Endodermal cell (in vitro differentiated cells): ENCODE data around the gene CLIP2. TPM values are rescaled to one million over a fixed set of nuclear protein-coding genes. Genes with fewer than 3 reads are reported as not detected.

Experiments
- DNase-seq: peaks from one replicate; pipeline ENCODE4 v3.0.0-alpha.2; 2017
- H3K27ac ChIP-seq: 2 replicates; pipeline ENCODE4 v1.5.1; 2013; ENCODE audit warnings: mild to moderate bottlenecking, low read depth, low read length, moderate library complexity
- H3K27me3 ChIP-seq: 2 replicates; pipeline ENCODE4 v1.6.1; 2013; ENCODE audit warnings: mild to moderate bottlenecking, low read length, moderate library complexity; ENCODE audit not compliant: insufficient read depth, control insufficient read depth, poor library complexity, severe bottlenecking
- H3K36me3 ChIP-seq: 2 replicates; pipeline ENCODE4 v1.7.0; 2013; ENCODE audit warnings: mild to moderate bottlenecking, low read length, moderate library complexity; ENCODE audit not compliant: control insufficient read depth, insufficient read depth
- H3K4me1 ChIP-seq: one replicate; pipeline ENCODE4 v1.7.0; 2013; ENCODE audit warnings: low read length; ENCODE audit not compliant: control insufficient read depth, insufficient read depth
- H3K4me3 ChIP-seq: 2 replicates; pipeline ENCODE4 v1.5.1; 2013; ENCODE audit warnings: mild to moderate bottlenecking, low read length, moderate library complexity
- H3K9ac ChIP-seq: 2 replicates; pipeline ENCODE4 v1.6.1; 2013; ENCODE audit warnings: mild to moderate bottlenecking, low read length, moderate library complexity; ENCODE audit not compliant: poor library complexity, severe bottlenecking; ENCODE audit errors: extremely low read depth
- H3K9me3 ChIP-seq: 2 replicates; pipeline ENCODE4 v1.6.1; 2013; ENCODE audit warnings: mild to moderate bottlenecking, low read length, moderate library complexity; ENCODE audit not compliant: control insufficient read depth
- H3K27ac Mint-ChIP-seq: 2 replicates; pipeline ENCODE4 v1.8.0; 2020; ENCODE audit warnings: mixed read lengths
- H3K27me3 Mint-ChIP-seq: 2 replicates; pipeline ENCODE4 v1.8.0; 2021; ENCODE audit warnings: mild to moderate bottlenecking, mixed read lengths; ENCODE audit not compliant: insufficient read depth
- H3K36me3 Mint-ChIP-seq: 2 replicates; pipeline ENCODE4 v1.8.0; 2020; ENCODE audit warnings: low read depth, mixed read lengths
- H3K4me1 Mint-ChIP-seq: 2 replicates; pipeline ENCODE4 v1.8.0; 2020; ENCODE audit warnings: mixed read lengths
- H3K4me3 Mint-ChIP-seq: 2 replicates; pipeline ENCODE4 v1.8.0; 2020; ENCODE audit warnings: mild to moderate bottlenecking, moderate library complexity, mixed read lengths
- H3K9me3 Mint-ChIP-seq: 2 replicates; pipeline ENCODE4 v1.8.0; 2020; ENCODE audit warnings: mild to moderate bottlenecking, mixed read lengths
- WGBS, 2 experiments: methylation state at CpG; one replicate each; pipeline versions ENCODE4 v1.1.5 to v1.1.7; 2013; ENCODE audit warnings: missing lambda C conversion rate in 2 of 2, mixed read lengths in 1 of 2; ENCODE audit not compliant: insufficient coverage in 1 of 2, insufficient read length in 1 of 2; 5-methylcytosine and 5-hydroxymethylcytosine counted together
- total RNA-seq, 2 donors: library from RNA; stranded (reverse); fragmentation: NEBNext Ultra II Directional in 1 of 2; extraction: Animal tissue kit (Norgen Biotek cat#: 25700) in 1 of 2; gene quantifications; 2 replicates in 1 of 2; 3 replicates in 1 of 2; pipeline ENCODE4 v1.2.1, GENCODE V29; 2021
- TF ChIP-seq, protein P1 (sequence below): fragments of 200-600 bp; sonication (generic); conservative IDR thresholded peaks from 2 replicates; pipeline ENCODE4 v1.5.0; 2021; ENCODE audit warnings: antibody characterized with exemption, mild to moderate bottlenecking

CLIP2 gene
- total RNA-seq, 2 donors from 2014 or later: 44.3 to 57.2 TPM

DNA sequence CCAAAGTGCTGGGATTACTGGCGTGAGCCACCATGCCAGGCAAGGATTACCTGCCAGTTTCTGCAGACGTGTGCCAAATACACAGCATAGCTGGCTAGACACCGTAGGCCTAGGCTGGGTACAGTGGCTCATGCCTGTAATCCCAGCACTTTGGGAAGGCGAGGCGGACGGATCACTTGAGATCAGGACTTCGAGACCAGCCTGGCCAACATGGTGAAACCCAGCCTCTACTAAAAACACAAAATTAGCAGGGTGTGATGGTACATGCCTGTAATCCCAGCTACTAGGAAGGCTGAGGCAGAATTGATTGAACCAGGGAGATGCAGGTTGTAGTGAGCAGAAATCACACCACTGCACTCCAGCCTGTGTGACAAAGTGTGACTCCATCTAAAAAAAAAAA lies 35.9 kb upstream of the CLIP2 start:
- H3K9me3 Mint-ChIP-seq: no peaks in the 10 kb centered on the region
- no peaks in the 10 kb centered on the region for H3K4me1 ChIP-seq
- no peak overlapping the region for H3K27ac ChIP-seq
- peak overlapping the region; percentile 98 for H3K4me3 ChIP-seq
- H3K36me3 ChIP-seq: peaks cover 30% of the 10 kb centered on the region
- TF ChIP-seq, protein P1, sequence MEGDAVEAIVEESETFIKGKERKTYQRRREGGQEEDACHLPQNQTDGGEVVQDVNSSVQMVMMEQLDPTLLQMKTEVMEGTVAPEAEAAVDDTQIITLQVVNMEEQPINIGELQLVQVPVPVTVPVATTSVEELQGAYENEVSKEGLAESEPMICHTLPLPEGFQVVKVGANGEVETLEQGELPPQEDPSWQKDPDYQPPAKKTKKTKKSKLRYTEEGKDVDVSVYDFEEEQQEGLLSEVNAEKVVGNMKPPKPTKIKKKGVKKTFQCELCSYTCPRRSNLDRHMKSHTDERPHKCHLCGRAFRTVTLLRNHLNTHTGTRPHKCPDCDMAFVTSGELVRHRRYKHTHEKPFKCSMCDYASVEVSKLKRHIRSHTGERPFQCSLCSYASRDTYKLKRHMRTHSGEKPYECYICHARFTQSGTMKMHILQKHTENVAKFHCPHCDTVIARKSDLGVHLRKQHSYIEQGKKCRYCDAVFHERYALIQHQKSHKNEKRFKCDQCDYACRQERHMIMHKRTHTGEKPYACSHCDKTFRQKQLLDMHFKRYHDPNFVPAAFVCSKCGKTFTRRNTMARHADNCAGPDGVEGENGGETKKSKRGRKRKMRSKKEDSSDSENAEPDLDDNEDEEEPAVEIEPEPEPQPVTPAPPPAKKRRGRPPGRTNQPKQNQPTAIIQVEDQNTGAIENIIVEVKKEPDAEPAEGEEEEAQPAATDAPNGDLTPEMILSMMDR: no peak
- H3K36me3 Mint-ChIP-seq: peaks cover 36% of the 10 kb centered on the region
- H3K4me1 Mint-ChIP-seq: peaks cover 6% of the 10 kb centered on the region
- peak overlapping the region; percentile 97 for H3K4me3 Mint-ChIP-seq
- peak overlapping the region; percentile 91 for H3K9ac ChIP-seq
- no peaks in the 10 kb centered on the region for H3K9me3 ChIP-seq
- WGBS, 2 experiments: 71 to 91% methylated on average over 3 to 7 of the region's 7 CpGs
- H3K27me3 ChIP-seq: no peaks in the 10 kb centered on the region
- no peak for DNase-seq
- no peaks in the 10 kb centered on the region for H3K27me3 Mint-ChIP-seq
- peak overlapping the region; percentile 97 for H3K27ac Mint-ChIP-seq

DNA sequence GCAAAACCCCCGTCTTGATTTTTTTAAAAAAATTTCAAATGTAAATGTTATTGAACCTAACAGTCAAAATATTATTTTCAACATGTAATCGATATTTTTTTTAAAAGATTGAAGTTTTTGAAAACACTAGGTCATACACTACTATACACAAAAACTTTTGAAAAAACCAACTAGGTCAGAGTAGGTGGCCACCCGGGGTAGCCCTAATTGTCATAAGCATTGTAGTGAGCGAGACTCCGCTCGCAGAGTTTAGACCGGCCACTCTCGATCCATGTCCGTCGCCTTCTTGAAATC lies 35.4 kb upstream of the CLIP2 start:
- peak overlapping the region; percentile 91 for H3K9ac ChIP-seq
- no peaks in the 10 kb centered on the region for H3K27me3 ChIP-seq
- no peaks in the 10 kb centered on the region for H3K9me3 ChIP-seq
- H3K4me1 Mint-ChIP-seq: peaks cover 6% of the 10 kb centered on the region
- H3K4me1 ChIP-seq: no peaks in the 10 kb centered on the region
- no peaks in the 10 kb centered on the region for H3K27me3 Mint-ChIP-seq
- WGBS, 2 experiments: 0% methylated on average over 7 to 10 of the region's 10 CpGs
- DNase-seq: no peak
- H3K27ac ChIP-seq: peak overlapping the region; percentile 82
- TF ChIP-seq, protein P1: no peak
- H3K9me3 Mint-ChIP-seq: no peaks in the 10 kb centered on the region
- H3K36me3 Mint-ChIP-seq: peaks cover 32% of the 10 kb centered on the region
- peak overlapping the region; percentile 98 for H3K4me3 ChIP-seq
- H3K4me3 Mint-ChIP-seq: peak overlapping the region; percentile 97
- peak overlapping the region; percentile 97 for H3K27ac Mint-ChIP-seq
- H3K36me3 ChIP-seq: peaks cover 25% of the 10 kb centered on the region

DNA sequence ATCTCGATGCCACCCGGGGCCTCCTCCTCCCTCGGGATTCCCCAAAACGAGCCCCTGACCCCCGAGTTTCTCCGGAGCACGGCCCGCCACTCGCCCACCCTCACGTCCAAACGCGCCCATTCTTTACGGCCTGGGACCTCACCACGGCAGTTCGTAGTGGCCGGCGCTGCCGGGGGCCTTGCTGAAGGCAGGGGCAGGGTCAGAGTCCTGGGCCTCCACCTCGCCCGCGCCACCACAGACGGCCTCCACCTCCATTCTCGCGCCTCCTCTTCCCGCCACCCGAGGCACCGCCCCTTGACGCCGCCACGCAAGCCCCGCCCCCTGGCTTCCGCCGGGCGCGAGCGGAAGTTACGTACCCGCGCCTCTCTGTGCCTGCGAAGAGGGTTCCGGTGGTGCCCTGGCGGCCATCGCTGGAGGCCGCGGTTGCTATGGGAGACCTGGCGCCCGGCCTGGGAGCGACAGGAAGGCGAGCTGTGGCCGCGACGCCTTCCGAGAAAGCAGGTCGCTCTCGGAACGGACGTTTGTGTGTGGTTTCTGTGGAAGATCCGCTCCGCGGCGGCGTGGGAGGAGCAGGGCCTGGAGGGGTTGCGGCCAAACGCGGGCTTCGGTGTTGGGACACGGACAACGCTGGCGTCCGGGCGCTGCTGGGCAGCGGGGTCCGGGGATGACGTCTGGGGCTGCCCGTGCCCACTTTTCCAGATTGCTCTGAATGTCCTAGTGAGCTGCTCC lies 34.9 kb upstream of the CLIP2 start, which contains the start of gene RFC2:
RFC2 (minus strand) TSS at position 271 of the 729 bp plus-strand sequence; CDS start at position 255, 16 bp downstream.
- Mint-ChIP-seq H3K9me3 (no peaks in the 10 kb centered on the region), H3K4me3 (peak within 1 kb of the TSS; percentile 97), H3K27me3 (no peaks in the 10 kb centered on the region), H3K27ac (peak within 1 kb of the TSS; percentile 97), H3K36me3 (peaks cover 28% of the 10 kb centered on the region), H3K4me1 (peaks cover 6% of the 10 kb centered on the region)
- 0% methylated on average over 21 to 75 of the region's 75 CpGs for WGBS, 2 experiments
- peak within 1 kb of the TSS; percentile 91 for H3K9ac ChIP-seq
- peak within 1 kb of the TSS; percentile 98 for H3K4me3 ChIP-seq
- H3K4me1 ChIP-seq: no peaks in the 10 kb centered on the region
- peak; percentile 99 for DNase-seq
- H3K9me3 ChIP-seq: no peaks in the 10 kb centered on the region
- H3K27me3 ChIP-seq: no peaks in the 10 kb centered on the region
- TF ChIP-seq, protein P1: peak; percentile 60
- H3K27ac ChIP-seq: peak within 1 kb of the TSS; percentile 93
- peaks cover 20% of the 10 kb centered on the region for H3K36me3 ChIP-seq
